ENCODE measurements around the gene CEBPG.

DNA sequence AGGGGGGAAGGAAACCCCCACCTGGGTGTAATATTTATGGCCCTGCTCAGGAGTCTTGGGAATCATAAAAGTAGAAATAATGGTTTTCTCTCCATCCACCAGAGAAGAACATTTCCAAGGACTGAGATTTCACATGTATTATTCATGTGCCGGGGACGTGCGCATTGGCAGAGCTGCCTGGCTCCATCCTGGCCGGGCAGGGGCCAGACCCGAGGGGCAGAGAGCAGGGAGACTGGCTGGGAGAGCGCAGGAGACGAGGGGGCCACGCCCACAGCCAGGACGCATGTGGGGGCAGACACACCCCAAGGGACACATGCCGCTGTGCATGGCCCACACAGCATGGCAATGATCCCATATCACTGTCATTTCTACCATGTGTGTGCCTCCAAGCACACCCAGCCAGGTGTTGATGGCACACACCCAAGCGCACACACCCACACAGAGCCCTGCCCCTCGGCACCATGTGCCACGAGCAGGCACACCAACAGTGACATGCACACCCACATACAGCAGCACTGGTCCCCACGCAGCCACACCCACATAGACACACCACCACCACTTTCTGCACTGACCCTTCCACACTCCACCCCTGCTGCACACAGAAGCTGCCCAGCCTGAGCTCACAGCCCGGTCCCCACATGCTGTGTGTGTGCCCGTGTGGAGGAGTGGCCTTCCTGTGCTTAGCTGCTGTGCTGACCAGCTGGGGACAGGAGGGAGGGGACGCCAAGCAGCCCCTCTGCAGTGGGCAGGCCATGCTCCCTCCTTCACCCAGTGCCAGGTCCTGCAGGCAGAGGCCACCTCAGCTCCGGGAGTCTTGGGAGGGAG lies 39.3 kb downstream of the CEBPG start:
- TF ChIP-seq, protein P1, sequence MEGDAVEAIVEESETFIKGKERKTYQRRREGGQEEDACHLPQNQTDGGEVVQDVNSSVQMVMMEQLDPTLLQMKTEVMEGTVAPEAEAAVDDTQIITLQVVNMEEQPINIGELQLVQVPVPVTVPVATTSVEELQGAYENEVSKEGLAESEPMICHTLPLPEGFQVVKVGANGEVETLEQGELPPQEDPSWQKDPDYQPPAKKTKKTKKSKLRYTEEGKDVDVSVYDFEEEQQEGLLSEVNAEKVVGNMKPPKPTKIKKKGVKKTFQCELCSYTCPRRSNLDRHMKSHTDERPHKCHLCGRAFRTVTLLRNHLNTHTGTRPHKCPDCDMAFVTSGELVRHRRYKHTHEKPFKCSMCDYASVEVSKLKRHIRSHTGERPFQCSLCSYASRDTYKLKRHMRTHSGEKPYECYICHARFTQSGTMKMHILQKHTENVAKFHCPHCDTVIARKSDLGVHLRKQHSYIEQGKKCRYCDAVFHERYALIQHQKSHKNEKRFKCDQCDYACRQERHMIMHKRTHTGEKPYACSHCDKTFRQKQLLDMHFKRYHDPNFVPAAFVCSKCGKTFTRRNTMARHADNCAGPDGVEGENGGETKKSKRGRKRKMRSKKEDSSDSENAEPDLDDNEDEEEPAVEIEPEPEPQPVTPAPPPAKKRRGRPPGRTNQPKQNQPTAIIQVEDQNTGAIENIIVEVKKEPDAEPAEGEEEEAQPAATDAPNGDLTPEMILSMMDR (IDR thresholded peaks at IDR 0.05), result no peak
- TF ChIP-seq EZH2 (IDR thresholded peaks at IDR 0.05; ENCODE audit: borderline replicate concordance, insufficient read depth, low read depth, low read length, poor library complexity, severe bottlenecking), result no peak

Data from B cell (primary cell).